UCSD-AML1 (cell line): Measurements from ENCODE around the gene PLXNA2.
A peak's percentile ranks its signal among the peaks of the same experiment; 100 is the strongest.

ENCODE experiments used
- DNase-seq: peaks from one replicate; lab custom pipeline; 2025; ENCODE audit not compliant: unreplicated experiment; lab: John Stamatoyannopoulos, UW

The PLXNA2 gene

DNA sequence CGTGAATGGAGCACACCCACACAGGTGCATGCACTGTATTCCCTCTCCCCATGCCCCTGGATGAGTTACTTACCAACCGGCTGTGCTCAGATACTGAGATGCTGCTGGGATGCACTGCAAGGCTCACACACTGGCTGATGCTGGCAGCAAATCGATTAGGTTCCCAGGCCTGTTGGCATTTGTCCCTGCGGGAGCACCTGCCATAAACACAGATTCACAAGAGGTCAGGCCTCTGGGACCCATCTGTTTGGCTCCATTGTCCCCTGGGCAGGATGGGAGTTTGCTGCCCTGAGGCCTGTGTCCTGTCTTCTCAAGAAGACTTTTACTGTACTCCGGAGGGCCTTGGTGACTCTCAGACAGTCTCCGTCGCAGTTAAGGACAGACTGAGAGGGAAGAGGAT lies 145.4 kb downstream of the PLXNA2 start:
- no peak for DNase-seq

DNA sequence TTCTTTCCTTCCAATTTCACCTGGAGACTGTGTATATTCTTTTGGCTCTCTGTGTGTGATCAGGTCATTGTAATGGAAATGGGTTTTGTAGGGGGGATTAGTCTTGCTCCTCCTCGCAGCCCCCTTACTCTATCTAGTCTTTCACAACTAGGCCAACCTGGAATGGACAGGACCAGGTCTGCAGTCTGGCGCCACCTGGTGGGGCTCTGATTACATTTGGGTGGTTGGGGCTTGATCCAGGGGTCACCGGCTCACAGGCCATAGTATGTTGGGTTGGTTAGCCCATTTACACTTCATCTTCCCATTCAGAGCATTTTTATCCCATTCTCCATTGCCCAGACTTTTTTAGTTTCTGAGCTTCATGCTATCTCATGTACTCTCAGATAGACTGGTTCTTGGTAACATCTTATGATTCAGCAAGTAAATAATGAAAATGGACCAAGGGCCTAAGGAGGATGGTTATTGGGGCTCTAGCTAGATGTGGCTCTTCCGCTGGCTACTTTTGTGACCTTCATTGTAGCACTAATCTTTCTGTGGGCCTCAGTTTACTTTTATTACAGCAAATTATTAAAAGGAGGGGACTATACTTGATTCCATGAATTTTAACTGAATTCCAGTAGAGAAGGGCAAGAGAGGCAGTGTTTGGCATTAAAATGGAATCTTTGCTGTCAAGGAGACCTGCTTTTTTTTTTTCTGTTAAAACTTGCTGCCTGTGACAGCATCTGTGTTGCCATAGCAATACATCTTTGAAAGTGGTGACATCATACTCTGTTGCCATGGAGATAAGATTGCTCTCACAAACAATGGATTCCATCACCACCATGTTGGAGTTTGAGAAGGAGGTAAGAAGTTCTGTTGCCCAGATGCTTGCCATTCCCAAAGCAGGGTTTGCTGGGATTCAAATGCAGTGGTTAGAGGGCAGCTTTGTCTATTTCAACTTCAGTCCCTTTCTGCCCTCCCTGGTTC lies 150.1 kb downstream of the PLXNA2 start:
- DNase-seq: peak; percentile 70

DNA sequence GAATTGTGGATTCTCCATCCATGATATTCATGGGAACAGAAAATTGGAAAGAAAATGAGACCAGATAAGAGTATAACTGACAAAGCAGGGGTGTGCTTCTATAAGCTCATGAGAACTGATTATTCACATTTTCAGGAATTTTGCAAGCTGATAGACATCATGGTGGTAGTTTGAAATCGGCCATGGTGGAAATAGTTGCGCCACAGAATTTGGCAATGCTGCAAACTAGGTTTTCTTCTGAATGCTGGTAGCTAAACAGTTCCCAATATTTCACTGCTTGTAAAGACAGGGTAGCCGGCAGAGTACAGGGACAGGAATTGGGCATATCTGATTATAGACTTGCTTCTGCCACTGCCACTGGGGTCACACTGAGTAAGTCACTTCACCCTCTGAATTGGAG lies 151.1 kb downstream of the PLXNA2 start:
- no peak for DNase-seq

DNA sequence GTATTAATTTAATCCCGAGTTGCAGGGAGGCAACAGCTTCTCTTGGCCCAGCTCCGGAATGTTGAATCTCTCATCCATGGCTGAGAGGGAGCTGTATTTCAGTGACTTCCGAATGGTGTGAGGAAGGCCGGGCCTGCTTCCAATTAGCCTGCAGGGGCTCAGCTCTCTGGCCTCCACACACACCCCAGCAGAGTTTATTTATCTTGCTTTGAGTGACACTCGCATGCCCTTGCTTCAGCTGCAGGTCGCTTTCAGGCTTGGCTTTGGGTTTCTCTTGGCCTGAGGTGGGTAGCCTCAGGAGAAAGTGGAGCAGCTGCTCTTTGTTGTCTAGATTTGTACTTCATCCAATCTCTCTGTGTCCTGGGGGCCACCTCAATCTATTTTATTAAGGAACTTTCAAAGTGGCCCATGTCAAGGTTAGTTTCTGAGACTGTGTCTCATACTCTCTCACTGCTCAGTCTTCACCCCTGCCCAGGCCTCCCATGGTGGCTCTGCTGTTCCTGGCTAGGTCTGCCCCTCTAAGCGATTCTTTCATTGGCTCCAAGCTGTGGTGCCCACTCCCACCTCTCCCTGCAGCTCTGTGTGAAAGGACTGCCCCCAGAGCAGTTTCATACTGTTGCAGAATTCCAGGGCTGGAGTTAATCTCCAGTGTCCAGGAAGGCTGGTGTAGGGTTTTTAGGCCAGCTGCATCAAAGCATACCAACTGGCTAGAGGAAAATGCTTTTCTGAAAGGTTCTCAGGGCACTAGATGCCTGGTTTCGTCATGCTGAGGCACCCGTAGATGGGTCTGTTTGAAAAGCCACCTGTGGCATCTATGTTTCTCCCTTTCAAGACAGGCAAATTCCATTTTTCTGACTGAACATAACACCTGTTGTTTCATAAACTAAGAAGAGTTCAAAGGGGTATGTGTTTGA lies 153.5 kb downstream of the PLXNA2 start:
- DNase-seq: no peak

DNA sequence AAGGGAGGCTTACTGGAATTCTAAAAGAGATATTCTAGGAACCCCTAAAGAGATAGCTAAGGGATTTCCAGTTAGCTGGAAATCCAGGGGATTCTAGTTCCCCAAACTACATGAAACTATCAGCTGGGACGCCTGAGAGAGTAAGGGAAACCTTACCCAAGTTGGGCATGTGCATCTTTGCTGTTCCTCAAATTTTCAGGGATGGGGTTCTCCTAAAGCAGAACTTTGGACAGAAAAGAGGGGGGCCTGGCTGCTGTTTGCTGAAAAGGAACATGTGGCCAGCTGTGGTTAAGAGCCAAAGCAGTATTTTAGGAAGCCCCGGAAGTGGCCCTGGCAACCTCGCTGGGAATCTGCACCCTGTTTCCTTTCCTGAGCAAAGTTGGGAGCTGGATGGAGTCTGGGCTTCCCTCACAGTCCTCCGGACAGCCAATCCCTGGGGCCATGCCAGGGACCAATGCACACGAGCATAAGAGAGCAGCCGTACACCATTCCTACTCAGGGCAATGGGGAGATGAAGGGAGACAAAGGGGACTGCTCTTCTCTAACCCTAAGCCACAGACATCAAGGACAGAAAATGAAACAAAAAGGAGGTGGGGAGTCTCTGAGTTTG lies 154.3 kb downstream of the PLXNA2 start:
- DNase-seq: no peak

DNA sequence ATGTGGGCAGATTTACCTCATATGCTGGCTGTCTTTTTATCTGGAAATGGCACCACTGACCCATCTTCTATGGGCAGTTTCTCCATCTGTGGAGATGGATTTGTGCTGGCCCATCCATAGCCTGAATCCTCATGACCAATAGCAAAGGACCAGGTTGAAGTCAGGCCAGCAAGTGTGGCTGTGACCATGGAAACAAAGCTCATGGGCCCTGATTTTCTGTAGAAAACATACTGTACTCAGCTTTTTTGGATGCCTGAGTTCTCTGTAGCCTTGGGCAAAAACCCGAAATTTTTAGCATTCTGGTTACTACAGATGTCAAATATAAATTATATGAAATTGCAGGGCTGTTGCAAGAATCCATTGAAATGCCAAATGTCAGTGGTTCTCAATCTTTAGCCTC lies 155.0 kb downstream of the PLXNA2 start:
- DNase-seq: no peak

DNA sequence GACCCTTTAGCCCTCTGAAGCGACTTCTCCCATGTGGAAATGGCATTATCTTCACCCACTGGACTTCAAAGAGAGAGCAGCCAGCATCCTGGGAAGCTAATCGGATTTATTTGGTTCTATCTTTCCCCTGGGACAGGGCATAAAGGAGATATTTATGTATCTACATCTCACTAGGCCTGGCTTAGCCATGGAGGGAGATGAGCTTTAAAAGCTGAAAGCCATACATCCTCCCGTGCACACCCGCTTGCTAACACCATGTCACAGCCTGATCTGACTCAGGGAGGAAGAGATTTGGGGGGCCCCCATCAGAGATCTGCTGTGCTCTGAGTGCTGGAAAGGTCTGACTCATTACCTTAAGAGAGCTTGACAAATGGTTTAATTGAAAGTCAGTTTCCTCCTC lies 155.9 kb downstream of the PLXNA2 start:
- DNase-seq: no peak

DNA sequence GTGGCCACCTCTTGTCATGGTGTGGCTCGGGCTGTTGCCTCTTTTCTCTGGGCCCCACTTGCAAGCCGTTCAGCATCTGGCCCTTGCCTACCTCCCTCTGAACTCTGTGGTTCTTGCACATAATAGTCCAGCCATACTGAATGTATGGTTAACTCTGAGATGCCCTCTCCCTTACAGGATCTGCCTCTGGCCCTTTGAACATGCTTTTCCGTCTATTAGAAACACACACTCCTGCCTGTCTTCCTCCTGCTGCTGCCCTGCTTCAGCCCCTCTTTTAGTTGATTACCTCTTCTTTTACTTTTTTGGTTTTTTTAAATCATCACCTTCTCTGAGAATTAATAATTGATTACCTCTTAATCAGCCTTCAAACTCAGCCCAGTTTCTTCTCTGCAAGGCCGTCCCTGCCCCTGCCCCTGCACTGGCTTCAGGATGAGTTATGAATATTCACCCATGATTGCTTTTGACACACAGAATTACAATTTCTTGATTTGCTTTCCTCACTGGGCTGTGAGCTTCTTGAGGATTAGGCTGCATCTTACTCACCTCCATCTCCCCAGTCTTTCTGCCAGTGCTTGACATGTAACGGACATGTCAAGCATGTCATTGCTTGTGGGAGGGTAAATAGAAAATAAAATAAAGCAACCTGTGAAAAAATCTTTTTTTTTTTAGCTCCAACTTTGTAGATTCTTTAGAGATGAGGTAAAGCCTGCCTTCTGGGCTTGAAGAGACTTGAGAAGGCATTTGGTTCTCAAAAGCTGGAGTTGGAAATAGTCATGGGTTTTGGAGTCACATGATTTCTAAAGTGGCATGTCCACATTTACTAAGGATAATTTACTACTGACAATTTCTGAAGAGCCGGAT lies 158.3 kb downstream of the PLXNA2 start:
- no peak for DNase-seq

DNA sequence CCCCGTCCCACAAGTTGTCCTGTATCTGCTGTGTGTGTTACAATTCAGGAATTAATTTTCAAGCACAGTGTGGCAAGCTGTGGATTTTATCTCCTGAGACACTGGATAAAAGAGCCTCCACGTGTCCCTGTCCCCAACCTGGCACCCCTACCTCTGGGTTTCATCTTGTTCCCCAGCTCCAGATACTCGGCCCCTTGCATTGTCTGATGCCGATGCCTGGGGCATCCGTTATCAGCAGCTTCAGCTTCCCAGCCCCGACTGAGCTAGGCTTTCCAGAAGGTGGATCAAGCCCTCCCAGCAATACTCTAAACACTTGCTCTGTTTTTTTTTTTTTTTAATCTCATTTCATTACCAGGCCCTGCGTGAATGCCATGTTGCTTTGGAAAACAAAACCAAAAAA lies 159.4 kb downstream of the PLXNA2 start:
- DNase-seq: no peak

- no peak for DNase-seq
These were observed 160.0 kb downstream of the PLXNA2 start for GRCh38 chr1:208084220-208084619.

DNA sequence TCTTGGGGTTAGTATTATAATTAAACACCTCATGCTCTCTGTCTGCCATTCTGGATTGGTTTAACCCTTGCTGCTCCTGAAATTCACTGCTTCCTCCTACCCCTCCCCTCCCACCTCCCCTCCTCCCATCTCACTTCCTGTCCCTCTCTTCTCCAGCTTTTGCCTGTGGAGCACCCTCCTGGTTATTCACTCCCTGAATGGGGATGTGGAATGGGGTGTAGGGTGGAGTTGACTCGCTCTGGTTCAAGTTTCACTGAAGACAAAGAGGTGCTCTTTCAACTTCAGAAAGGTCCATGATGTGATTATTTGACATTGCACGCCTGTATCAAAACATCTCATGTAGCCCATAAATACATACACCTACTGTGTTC lies 160.5 kb downstream of the PLXNA2 start:
- DNase-seq: no peak

DNA sequence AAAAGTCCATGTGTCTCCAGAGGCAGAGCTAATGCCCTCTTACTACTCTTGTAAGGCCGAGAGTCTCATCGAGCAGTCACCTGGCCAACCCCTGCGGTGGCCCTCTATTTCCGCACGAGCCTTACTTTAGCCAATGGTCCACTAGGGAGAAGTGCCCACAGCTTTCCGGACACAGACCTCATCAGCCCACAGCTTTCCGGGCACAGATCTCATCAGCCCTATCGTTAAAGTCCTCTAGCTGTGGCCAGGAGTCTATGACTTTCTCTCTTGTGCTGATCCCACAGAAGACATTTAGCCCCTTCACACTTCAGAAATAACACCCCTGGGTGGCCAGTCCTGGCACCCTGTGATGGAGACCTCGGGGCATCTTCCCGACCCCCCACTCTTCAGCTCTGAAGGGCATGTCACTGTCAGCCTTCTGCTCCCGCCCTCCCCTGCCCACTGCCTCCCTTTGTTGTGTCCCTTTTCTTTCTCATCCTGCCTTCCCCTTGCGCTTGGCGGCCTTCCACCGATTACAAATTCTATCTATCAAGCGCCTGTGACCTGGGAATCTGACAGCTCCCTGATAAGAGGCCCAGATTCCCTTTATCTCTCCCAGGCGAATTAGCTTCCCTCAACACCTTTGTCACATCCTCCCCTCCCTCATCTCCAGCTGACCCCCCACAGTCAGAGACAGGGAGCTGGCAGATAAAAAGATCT lies 161.0 kb downstream of the PLXNA2 start:
- DNase-seq: no peak

GRCh38 chr1:208081972-208082371 lies 162.2 kb downstream of the PLXNA2 start:
- no peak for DNase-seq

DNA sequence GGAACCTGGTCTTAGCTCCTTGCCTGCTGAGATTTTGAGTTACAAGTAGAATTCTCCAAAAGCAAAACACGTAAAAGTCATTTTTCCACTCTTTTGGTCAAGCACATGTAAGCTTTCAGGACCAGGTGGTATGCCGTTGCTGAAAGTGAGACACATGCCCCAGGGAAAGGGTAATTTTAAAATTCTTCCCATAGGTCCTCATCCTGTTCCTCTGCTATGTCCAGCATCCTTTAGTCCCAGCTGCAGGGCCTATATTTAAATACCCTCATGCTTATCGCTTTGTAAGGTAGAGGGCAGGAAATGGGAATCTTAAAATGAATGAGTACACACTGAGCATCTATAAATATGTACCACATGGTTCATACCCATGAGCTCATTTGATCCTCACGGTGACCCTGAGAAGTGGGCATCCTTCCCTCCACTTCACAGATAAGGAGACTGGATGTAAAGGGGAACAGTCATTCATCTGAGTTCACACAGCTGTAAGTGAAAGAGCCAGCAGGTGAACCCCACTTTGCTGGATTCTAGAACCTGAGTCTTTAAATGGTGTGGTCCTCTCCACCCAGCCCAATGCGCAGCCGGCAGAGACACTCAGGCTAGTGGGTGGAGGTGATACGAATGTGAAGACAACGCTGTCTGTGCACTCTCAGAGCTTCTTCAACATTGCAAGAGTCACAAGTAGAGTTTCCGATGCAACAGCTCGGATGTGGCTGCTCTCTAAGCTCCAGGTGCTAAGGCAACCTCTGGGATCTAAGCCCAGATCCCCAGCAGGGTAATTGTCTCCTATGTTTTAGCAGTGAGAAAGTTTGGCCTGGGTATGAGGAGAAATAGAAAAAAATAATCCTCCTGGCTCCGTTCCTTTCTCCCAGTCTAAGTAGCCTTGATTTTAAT lies 163.5 kb downstream of the PLXNA2 start:
- DNase-seq: no peak

- DNase-seq: no peak
These were observed 165.0 kb downstream of the PLXNA2 start for GRCh38 chr1:208079161-208079560.

- no peak for DNase-seq
These were observed 165.4 kb downstream of the PLXNA2 start for GRCh38 chr1:208078752-208079151.

- DNase-seq: no peak
These were observed 166.7 kb downstream of the PLXNA2 start for GRCh38 chr1:208077232-208078075.

- no peak for DNase-seq
These were observed 169.8 kb downstream of the PLXNA2 start for GRCh38 chr1:208074353-208074752.
